Pancreas (tissue), 10 donors: ENCODE data around the gene NDUFB5. TPM values are rescaled to one million over a fixed set of nuclear protein-coding genes. Genes with fewer than 3 reads are reported as not detected.

Experiments
- ATAC-seq, 4 donors: fragments of 200-7000 bp; cut with Tn5 transposase; one replicate each; pipeline versions ENCODE4 v1.8.0 to v1.9.1; 2020; ENCODE audit warnings: mild to moderate bottlenecking in 4 of 4, moderate library complexity in 4 of 4
- DNase-seq, 6 donors: peaks; one replicate each; pipeline ENCODE4 v3.0.0-alpha.2; 2020
- FAIRE-seq: peaks from 2 replicates; lab custom pipeline; 2012; peaks lifted over from hg19 to GRCh38; lab: Jason Lieb, UNC
- H3K27ac ChIP-seq, 4 donors: fragments of 200-600 bp; sonication (generic); 1 replicate in 3 of 4; 2 replicates in 1 of 4; pipeline versions ENCODE4 v1.5.0 to v1.8.0; 2020
- H3K27me3 ChIP-seq, 4 donors: fragments of 200-600 bp; one replicate each; pipeline ENCODE4 v1.8.0; 2021
- H3K36me3 ChIP-seq, 3 donors: fragments of 200-600 bp; sonication (generic) in 1 of 3; one replicate each; pipeline versions ENCODE4 v1.5.0 to v1.8.0; 2020 to 2021
- H3K4me1 ChIP-seq, 3 donors: fragments of 200-600 bp; one replicate each; pipeline ENCODE4 v1.8.0; 2021
- H3K4me3 ChIP-seq, 4 donors: fragments of 200-600 bp; sonication (generic) in 2 of 4; one replicate each; pipeline versions ENCODE4 v1.5.0 to v1.8.0; 2020 to 2021
- H3K9me3 ChIP-seq, 4 donors: fragments of 200-600 bp; one replicate each; pipeline ENCODE4 v1.8.0; 2021
- CTCF ChIP-seq, 4 donors: fragments of 200-600 bp; sonication (generic) in 3 of 4; IDR thresholded peaks; one replicate each; pipeline versions ENCODE4 v1.5.0 to v1.8.0; 2021; ENCODE audit warnings: antibody characterized with exemption in 4 of 4
- WGBS, 2 donors: extraction: QIAGEN DNeasy Blood & Tissue Kit; methylation state at CpG; one replicate each; pipeline ENCODE4 v1.1.7; 2013; 5-methylcytosine and 5-hydroxymethylcytosine counted together
- intact Hi-C, 3 donors: fragments of 100-400 bp; cut with DNase I; formaldehyde crosslinking; loops; one replicate each; pipeline versions ENCODE4 v1.11.1 to v1.14.2; 2022
- polyA plus RNA-seq, 2 donors: library from polyadenylated mRNA; stranded (reverse); fragments of 200-250 nt; gene quantifications; one replicate each; pipeline ENCODE4 v1.2.3, GENCODE V29; 2013
- total RNA-seq, 6 donors: library from RNA; stranded (reverse); fragmentation: NEBNext Ultra II Directional in 4 of 6; extraction: Animal tissue kit (Norgen Biotek cat#: 25700) in 4 of 6; gene quantifications; one replicate each; pipeline versions ENCODE4 v1.2.1 to v1.2.4, GENCODE V29; 2021 to 2023
- donor health status: healthy with polysubstance abuse.
- donor health status: DM: no; HTN: no; CAD: no; lungs with moderate emphysema.
- donor health status: DM: no; HTN: no; CAD: no.
- donor health status: control.
- donor health status: control.
- donor health status: Bipolar disorder and iron deficiency.
- donor health status: DM: yes; HTN: yes; CAD: no.
- donor health status: DM: no; HTN: no; CAD: no.
- donor health status: DM: no; HTN: no; CAD: no.
- donor health status: DM: yes; HTN: yes; CAD: no.

NDUFB5 gene
- total and polyA plus RNA-seq, 8 donors = 30.6 to 52.0 (median 44.7) TPM

DNA sequence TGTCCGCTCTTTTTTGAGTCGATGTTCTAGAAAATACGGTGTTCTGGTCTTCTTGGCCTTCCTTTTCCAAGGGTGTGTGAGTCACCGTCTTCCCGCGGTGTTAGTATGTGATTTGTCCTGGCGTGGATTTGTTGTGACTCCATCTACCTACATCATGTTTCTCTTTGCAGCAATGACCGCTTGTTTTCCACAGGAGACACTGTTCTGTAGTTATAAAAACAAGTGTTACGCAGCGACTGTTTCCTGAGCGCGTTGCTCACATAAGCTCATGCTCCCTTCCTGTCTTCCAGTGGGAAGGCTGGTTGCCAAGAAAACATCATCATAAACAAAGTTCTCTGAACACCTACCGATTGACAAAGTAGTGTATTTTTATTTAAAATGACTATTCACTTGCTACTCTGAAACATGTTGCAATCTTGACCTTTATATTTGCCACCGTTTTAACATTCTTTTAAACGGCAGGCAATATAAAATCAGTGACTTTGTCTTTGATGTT, 67.2 kb downstream of the NDUFB5 start:
- ATAC-seq (no peak), FAIRE-seq (no peak), DNase-seq (no peak)
- 83 to 85% methylated on average over 15 of the region's 15 CpGs for WGBS, 2 donors
- intact Hi-C loops = no loop called here
- Histone ChIP-seq H3K4me3 (no peak overlapping the region), H3K36me3 (no peaks in the 10 kb centered on the region), H3K27me3 (no peaks in the 10 kb centered on the region), H3K27ac (no peak overlapping the region), H3K9me3 (no peaks in the 10 kb centered on the region), H3K4me1 (no peaks in the 10 kb centered on the region)
- TF ChIP-seq CTCF (IDR thresholded peaks at IDR 0.05) = no peak

- no peak for ATAC-seq
- 63 to 70% methylated on average over 4 of the region's 4 CpGs for WGBS, 2 donors
Measured at GRCh38 chr3:179672918-179673317, 68.3 kb downstream of the NDUFB5 start.

GRCh38 chr3:179673523-179673922, 68.9 kb downstream of the NDUFB5 start:
- Histone ChIP-seq H3K4me1 (no peaks in the 10 kb centered on the region), H3K36me3 (no peaks in the 10 kb centered on the region), H3K9me3 (no peaks in the 10 kb centered on the region), H3K27me3 (no peaks in the 10 kb centered on the region), H3K4me3 (no peak overlapping the region), H3K27ac (no peak overlapping the region)
- WGBS, 2 donors = 92 to 93% methylated on average over 8 of the region's 8 CpGs
- FAIRE-seq (no peak), ATAC-seq (no peak), DNase-seq (no peak)
- TF ChIP-seq CTCF (IDR thresholded peaks at IDR 0.05) = no peak
- intact Hi-C loops = no loop called here

More at GRCh38 chr3:179672918-179673317, 68.3 kb downstream of the NDUFB5 start:
- Histone ChIP-seq H3K36me3 (no peaks in the 10 kb centered on the region), H3K9me3 (no peaks in the 10 kb centered on the region), H3K4me3 (no peak overlapping the region), H3K27me3 (no peaks in the 10 kb centered on the region), H3K27ac (no peak overlapping the region), H3K4me1 (no peaks in the 10 kb centered on the region)
- DNase-seq (no peak), FAIRE-seq (no peak)
- no peak for TF ChIP-seq CTCF (IDR thresholded peaks at IDR 0.05)
- intact Hi-C loops = no loop called here

DNA sequence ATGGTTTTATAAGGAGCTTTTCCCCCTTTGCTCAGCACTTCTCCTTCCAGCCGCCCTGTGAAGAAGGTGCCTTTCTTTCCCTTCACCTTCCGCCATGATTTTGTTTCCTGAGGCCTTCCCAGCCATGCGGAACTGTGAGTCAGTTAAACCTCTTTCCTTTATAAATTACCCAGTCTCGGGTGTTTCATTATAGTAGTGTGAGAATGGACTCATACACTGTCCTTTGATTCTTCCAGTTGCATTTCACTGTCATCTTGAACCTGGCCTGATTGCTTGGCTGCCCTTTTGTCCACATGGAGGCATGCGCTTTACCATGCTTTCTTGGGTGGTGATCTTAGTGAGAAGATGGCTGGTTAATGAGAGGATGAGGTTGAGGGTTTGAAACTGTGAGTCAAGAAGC, 71.5 kb downstream of the NDUFB5 start:
- Histone ChIP-seq H3K36me3 (no peaks in the 10 kb centered on the region), H3K4me3 (no peak overlapping the region), H3K4me1 (no peaks in the 10 kb centered on the region), H3K27ac (no peak overlapping the region), H3K9me3 (no peaks in the 10 kb centered on the region), H3K27me3 (no peaks in the 10 kb centered on the region)
- DNase-seq (no peak), FAIRE-seq (no peak), ATAC-seq (no peak)
- intact Hi-C loops = no loop called here
- 98 to 100% methylated on average over 5 of the region's 5 CpGs for whole genome bisulfite sequencing, 2 donors
- no peak for TF ChIP-seq CTCF (IDR thresholded peaks at IDR 0.05)

Other genes starting within 250 kb of the NDUFB5 start
- 10 to 100 TPM in 1 of 6 donors, 1 to 10 TPM in 4, under 1 TPM in 1; 0.97 to 14.3 (median 2.9) TPM for gene GNB4, start 153.3 kb upstream of the NDUFB5 start, total RNA-seq
- gene GNB4, start 153.3 kb upstream of the NDUFB5 start, polyA plus RNA-seq = 1 to 10 TPM; 1.2 to 1.7 TPM
- gene ACTL6A, start 41.9 kb upstream of the NDUFB5 start, total RNA-seq = 10 to 100 TPM; 11.2 to 21.4 (median 16.3) TPM
- 10 to 100 TPM; 37.9 to 38.1 TPM for gene ACTL6A, start 41.9 kb upstream of the NDUFB5 start, polyA plus RNA-seq
- gene MRPL47, start 156 bp upstream of the NDUFB5 start, total RNA-seq = 10 to 100 TPM in 3 of 6 donors, 1 to 10 TPM in 3; 5.0 to 13.2 (median 8.9) TPM
- 10 to 100 TPM; 20.1 to 21.1 TPM for gene MRPL47, start 156 bp upstream of the NDUFB5 start, polyA plus RNA-seq
- 1 to 10 TPM; 4.5 to 6.1 (median 5.1) TPM for gene USP13, start 48.2 kb downstream of the NDUFB5 start, total RNA-seq
- gene USP13, start 48.2 kb downstream of the NDUFB5 start, polyA plus RNA-seq = 1 to 10 TPM; 1.1 to 2.3 TPM